ENCODE measurements around the gene IP6K2.
"Not testable (repeated sequence)": the region's sequence is repeated elsewhere in the genome, so short reads cannot be mapped to it uniquely, and the experiment has no call there.

Gene IP6K2

DNA sequence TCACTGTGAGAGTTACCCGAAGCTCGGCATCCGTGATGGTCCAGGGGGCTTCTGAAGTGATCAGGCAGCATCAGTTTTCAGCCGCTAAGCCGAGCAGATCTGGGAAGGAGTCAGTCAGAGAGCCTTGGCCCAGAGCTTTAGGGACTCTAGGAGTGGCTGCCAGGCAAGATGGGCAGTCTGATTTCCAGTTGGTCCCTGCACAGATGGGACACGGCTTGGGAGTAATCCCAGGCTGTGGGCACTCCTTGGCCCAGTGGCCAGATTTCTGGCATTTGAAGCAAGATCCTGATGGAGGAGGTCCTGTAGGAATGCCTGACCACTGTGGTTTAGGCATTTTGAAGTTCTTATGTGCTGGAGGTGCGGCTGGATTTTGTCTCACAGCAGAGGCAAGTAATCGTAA, 10.5 kb upstream of the IP6K2 start:
- no peak for DNase-seq (ENCODE audit: low read depth in 3 of 3)

GRCh38 chr3:48725185-48725855, 8.3 kb upstream of the IP6K2 start:
- DNase-seq (ENCODE audit: low read depth in 3 of 3): not testable (repeated sequence)

- DNase-seq (ENCODE audit: low read depth in 3 of 3): no peak
Measured at GRCh38 chr3:48723725-48724124, 6.7 kb upstream of the IP6K2 start.

- DNase-seq (ENCODE audit: low read depth in 3 of 3): not testable (repeated sequence)
Measured at GRCh38 chr3:48723293-48723692, 6.3 kb upstream of the IP6K2 start.

DNA sequence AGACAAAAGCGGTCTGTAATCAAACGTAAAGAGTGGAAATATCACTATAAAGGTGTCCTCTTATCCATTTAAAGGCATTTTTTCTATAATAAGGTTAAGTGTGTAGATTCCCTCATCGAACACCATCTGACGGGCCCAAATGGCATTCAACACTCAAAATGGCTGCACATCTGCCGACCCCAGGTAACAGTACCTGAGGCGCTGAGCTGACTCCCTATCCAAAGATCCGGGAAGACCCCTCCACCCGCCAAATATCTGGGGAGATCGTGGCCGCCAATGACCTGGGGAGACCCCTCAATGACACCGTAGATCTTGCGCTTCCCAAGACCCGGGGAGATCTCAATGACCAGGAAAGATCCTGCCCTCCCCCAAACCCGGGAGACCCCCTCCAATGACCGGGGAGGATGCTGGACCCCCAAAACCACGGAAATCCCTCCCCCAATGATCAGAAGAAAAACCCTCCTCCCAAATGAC, 476 bp downstream of the IP6K2 start:
- DNase-seq (ENCODE audit: low read depth in 3 of 3): peak in 1 of 3 experiments; percentile 7

DNA sequence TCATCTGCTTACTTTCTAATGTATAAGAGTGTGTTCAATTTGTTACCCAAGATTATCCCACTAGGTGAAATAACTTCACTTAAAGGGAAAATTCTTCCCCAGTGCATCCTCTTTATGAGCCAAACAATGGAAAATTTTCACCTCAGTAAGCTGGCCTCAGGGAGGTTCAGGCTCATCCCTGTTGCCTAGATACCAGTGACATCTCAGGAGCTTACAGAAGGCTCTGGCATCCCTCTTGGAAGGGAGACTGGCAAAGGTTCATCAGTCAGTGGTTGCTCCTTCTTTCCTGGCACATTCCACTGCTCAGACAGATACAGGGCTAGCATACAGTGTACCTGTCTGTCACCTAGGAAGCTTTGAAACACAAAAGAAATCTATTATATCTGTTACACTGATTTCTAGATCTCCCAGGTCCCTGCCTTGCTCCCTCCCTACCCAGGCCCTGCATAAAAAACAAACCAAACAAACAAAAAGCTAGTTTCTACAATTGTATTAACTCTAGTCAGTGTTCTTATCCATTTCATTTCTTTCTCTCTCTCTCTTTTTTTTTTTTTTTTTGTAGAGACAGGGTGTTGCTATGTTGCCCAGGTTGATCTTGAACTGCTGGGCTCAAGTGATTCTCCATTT, 1.7 kb downstream of the IP6K2 start:
- DNase-seq (ENCODE audit: low read depth in 3 of 3): no peak

- DNase-seq (ENCODE audit: low read depth in 3 of 3): no peak
Measured at GRCh38 chr3:48711727-48712126, 5.3 kb downstream of the IP6K2 start.

DNA sequence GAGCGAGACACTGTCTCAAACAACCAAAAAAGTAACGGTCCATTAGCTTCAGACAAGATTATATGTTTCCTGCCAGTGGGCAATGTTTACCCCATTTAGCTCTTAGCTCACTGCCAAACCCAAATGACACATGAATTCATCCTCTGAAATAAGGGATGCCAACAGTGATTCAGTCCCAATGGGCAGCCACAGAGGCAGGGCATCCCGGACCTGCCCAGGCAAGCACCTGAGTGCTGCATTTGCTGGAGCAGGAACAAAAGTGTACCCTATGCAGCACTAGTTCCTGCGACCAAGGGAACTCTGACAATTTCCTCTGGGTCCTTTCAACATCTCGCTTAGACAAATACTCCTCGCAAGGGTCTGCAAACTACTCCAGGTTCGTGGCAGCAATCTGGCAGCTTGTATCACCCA, 8.0 kb downstream of the IP6K2 start:
- DNase-seq (ENCODE audit: low read depth in 3 of 3): no peak

- DNase-seq (ENCODE audit: low read depth in 3 of 3): no peak
Measured at GRCh38 chr3:48708481-48708889, 8.5 kb downstream of the IP6K2 start.

DNA sequence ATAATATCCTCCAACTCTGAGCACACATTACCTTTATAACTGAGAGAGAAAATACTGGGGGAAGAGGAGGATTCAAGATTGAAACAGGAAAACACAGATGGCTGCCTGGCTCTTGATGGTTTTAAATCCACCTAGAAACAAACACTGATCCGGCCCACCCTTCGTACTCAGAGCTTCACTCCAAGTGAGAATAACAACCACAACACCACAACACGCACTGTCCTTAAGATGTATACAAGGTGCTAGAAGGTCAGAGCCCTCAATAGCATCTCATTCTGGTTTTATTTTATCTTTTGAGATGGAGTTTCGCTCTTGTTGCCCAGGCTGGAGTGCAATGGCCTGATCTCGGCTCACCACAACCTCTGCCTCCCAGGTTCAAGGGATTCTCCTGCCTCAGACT, 9.9 kb downstream of the IP6K2 start:
- no peak for DNase-seq (ENCODE audit: low read depth in 3 of 3)

DNA sequence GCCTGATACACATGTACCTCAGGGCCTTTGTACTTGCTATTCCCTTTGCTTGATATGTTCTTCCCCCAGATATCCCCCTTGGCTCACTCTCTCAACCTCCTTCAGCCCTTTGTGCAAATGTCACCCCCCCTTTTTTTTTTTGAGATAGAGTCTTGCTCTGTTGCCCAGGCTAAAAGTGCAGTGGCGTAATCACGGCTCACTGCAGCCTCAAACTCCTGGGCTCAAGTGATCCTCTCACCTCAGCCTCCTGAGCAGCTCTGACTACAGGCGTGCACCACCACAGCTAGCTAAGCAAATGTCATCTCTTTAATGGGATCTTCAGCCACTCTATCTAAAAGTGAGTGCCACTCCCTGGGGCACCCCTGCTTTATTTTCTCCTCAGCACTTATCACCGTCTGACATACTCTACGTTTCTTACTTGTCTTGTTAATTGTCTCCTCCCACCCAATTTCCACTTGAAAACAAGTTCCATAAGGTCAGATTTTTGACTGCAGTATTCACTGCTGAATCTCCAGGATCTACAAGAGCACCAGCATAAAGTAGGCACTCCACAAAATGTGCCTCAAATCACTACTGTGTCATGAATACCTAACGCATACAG, 14.6 kb downstream of the IP6K2 start:
- no peak for DNase-seq (ENCODE audit: low read depth in 3 of 3)

DNA sequence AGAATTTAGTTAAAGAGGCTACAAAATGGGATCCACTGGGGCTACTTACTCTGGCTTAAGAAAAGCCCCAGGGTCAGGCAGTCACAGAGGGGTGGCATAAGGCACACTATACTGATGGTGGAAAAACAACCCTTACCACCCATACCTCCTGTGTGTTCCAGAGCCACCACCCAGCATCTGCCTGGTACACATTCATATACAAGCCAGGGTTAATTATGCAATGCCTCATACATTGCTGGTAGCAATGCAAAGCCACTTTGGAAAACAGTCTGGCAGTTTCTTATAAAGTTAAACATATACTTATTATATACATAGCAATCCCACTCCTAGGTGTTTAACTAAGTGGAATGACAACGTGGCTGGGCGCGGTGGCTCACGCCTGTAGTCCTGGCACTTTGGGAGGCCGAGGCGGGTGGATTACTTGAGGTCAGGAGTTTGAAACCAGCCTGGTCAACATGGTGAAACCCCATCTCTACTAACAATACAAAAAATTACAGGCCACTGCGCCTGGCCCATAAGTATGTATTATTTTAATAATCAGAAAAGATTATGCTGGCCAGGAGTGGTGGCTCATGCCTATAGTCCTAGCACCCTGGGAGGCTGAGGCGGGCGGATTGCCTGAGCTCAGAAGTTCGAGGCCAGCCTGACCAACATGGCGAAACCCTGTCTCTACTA, 16.2 kb downstream of the IP6K2 start:
- no peak for DNase-seq (ENCODE audit: low read depth in 3 of 3)

GRCh38 chr3:48698891-48699290, 18.1 kb downstream of the IP6K2 start:
- no peak for DNase-seq (ENCODE audit: low read depth in 3 of 3)

DNA sequence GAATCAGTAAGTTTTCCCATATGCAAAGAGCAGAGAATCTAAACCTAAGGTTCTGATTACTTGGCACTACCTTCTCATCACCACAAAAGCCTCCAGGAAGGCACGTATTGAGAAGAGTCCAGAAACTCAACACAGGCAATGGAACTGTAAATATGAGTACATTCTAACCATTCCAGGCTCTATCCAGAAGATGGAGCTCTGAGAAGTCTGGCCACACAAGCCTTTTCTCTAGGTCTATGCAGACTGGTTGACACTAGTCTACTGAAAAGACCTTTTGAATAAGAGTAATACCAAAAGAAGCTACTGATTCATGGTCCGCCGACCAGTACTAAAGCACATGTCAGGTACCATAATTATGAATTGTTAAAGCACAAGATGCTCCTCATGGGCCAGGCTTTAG, 19.1 kb downstream of the IP6K2 start:
- DNase-seq (ENCODE audit: low read depth in 3 of 3): no peak

DNA sequence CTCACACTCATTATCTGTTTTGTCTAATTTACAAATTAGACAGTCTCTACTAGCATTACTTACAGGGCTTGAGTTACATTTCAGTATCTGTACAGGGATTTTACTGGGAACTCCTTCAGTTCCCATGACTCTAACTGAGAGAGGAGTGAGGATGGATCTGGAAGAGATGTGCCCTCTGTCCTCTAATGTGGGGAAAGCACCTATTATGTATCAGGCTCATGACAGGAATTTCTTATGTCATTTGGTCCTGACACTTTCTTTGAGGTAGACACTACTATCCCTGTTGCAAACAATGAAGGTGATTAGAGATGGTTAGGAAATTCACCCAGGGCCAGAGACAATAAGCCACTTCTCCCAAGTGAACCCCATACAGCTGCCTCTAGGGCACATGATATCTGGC, 20.4 kb downstream of the IP6K2 start:
- no peak for DNase-seq (ENCODE audit: low read depth in 3 of 3)

- DNase-seq (ENCODE audit: low read depth in 3 of 3): no peak
Measured at GRCh38 chr3:48696156-48696555, 20.9 kb downstream of the IP6K2 start.

DNA sequence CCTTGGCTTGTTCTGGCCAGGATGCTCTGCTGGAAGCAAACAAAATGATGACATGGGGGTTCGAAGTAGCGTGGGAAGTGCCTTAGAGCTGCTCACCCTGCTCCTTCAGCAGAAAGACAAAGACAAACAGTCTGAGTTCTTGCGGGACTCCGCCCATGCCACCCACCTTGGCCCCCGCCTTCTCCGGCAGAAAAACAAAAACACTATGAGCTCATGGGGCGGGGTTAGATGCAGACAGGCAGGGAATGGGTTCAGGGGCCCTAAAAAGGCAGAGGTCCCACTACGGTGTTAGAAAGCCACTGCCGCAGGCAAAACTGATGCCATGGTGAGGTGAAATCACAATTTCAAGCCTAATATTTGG, 21.6 kb downstream of the IP6K2 start:
- DNase-seq (ENCODE audit: low read depth in 3 of 3): no peak

- DNase-seq (ENCODE audit: low read depth in 3 of 3): no peak
Measured at GRCh38 chr3:48694610-48695392, 22.2 kb downstream of the IP6K2 start.

DNA sequence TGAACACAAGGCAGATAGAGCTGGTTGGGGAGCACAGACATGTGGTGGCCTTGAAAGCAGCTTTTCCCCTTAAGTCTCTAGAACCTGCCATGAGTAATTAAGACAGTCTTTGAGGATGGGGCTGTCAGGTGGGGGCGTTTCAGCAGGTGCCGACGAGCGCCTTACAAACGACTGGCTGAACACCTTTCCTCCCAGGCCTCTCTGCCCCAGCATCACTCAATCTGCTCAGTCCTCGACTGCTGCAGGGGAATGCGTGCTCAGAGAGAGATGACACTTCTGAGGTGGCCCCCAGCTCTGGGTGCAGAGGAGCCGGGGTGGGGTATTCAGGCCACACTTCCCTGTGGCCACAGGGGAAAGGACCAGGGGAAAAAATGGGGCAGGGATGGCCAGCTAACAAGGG, 23.2 kb downstream of the IP6K2 start:
- DNase-seq (ENCODE audit: low read depth in 3 of 3): no peak

DNA sequence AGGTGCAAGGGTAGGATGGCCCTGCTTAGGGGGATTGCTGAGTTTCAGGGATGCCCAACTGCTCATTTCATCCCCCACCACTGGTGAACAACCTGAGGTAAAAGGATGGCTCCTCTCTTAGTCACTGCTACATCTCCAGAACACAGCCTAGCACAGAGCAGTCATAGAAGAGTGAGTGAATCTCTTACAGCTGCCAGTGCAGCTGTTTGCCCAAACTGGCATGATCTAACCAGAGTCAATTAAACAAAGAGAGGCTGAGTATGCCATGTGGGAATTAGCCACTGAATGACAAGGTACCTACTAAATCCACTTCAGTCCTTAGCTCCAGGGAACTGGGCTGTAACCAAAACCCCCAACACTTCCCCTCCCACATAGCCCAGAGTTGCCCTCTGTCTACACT, 24.5 kb downstream of the IP6K2 start:
- no peak for DNase-seq (ENCODE audit: low read depth in 3 of 3)

DNA sequence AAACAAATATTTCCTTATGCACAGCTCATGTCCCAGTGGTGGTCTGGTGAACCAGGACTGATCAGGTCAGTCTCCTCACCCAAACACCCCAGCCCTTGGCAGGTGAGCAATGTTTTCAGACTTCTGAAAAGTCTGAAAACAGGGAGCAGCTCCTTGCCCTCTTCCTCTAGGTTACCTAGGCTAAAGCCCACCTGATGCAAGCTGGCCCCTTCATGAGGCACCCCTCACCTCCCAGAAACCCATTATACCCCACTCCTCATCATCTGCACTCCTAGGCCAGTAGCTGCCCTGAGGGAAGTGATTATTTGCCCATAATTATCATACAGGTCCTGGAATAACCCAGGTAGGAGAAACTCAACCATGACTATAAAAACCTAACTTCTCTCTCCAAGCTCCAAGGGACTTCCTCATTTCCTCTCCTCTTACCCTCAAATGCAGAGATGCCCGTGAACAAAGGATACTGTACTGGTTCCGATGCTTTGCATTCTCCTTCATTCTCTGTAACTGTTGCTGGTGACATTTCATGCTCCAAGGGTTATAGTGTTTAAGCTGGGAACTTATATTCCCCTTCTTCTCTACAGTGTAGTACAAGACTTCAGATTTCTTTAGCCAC, 26.1 kb downstream of the IP6K2 start:
- no peak for DNase-seq (ENCODE audit: low read depth in 3 of 3)

DNA sequence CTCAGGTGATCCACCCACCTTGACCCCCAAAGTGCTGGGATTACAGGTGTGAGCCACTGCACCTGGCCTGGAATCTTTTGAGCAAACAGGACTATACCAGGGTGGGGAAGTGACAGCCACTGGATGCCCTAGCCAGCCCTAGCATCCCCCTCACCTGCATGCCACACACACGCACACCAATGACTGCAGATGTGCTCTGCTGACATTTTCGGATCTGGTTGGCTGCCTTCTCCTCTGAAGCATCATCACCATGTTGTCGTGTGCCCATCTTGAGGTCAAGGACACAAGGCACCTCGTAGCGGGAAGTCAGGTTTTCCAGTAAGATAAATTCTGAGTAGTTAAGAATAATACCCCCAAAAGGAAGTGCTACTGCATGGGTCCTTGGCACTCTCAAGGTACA, 27.6 kb downstream of the IP6K2 start:
- no peak for DNase-seq (ENCODE audit: low read depth in 3 of 3)
